ENCODE data around the gene TOMM20L. TPM values are rescaled to one million over a fixed set of nuclear protein-coding genes. Genes with fewer than 3 reads are reported as not detected.
"Not testable (repeated sequence)": the region's sequence is repeated elsewhere in the genome, so short reads cannot be mapped to it uniquely, and the experiment has no call there.

TOMM20L gene
- total RNA-seq, 1 donor from 2014 or later, result not detected

GRCh38 chr14:58401587-58401986 lies 5.9 kb downstream of the TOMM20L start:
- DNase-seq (ENCODE audit: low spot score), result no peak
- TF ChIP-seq CTCF (IDR thresholded peaks at IDR 0.05; ENCODE audit: unreplicated experiment), result no peak
- Mint-ChIP-seq H3K27ac (ENCODE audit: unreplicated experiment) (no peak overlapping the region), H3K4me1 (ENCODE audit: unreplicated experiment) (no peaks in the 10 kb centered on the region), H3K36me3 (ENCODE audit: low read depth, unreplicated experiment) (no peaks in the 10 kb centered on the region), H3K27me3 (ENCODE audit: unreplicated experiment) (peaks cover 1% of the 10 kb centered on the region), H3K4me3 (ENCODE audit: unreplicated experiment) (no peak overlapping the region), H3K9me3 (ENCODE audit: unreplicated experiment) (no peaks in the 10 kb centered on the region)

- H3K27me3 Mint-ChIP-seq (ENCODE audit: unreplicated experiment), result no peaks in the 10 kb centered on the region
- peaks cover 7% of the 10 kb centered on the region for H3K36me3 Mint-ChIP-seq (ENCODE audit: low read depth, unreplicated experiment)
- no peaks in the 10 kb centered on the region for H3K9me3 Mint-ChIP-seq (ENCODE audit: unreplicated experiment)
- H3K27ac Mint-ChIP-seq (ENCODE audit: unreplicated experiment), result no peak overlapping the region
- no peak for DNase-seq (ENCODE audit: low spot score)
- H3K4me3 Mint-ChIP-seq (ENCODE audit: unreplicated experiment), result no peak overlapping the region
- no peaks in the 10 kb centered on the region for H3K4me1 Mint-ChIP-seq (ENCODE audit: unreplicated experiment)
- TF ChIP-seq CTCF (IDR thresholded peaks at IDR 0.05; ENCODE audit: unreplicated experiment), result no peak
These were observed 13.0 kb downstream of the TOMM20L start for GRCh38 chr14:58408681-58409215.

GRCh38 chr14:58414845-58415244 lies 19.1 kb downstream of the TOMM20L start:
- no peak overlapping the region for H3K27ac Mint-ChIP-seq (ENCODE audit: unreplicated experiment)
- no peaks in the 10 kb centered on the region for H3K4me1 Mint-ChIP-seq (ENCODE audit: unreplicated experiment)
- H3K27me3 Mint-ChIP-seq (ENCODE audit: unreplicated experiment), result no peaks in the 10 kb centered on the region
- peaks cover 32% of the 10 kb centered on the region for H3K36me3 Mint-ChIP-seq (ENCODE audit: low read depth, unreplicated experiment)
- no peak for TF ChIP-seq CTCF (IDR thresholded peaks at IDR 0.05; ENCODE audit: unreplicated experiment)
- H3K4me3 Mint-ChIP-seq (ENCODE audit: unreplicated experiment), result no peak overlapping the region
- no peaks in the 10 kb centered on the region for H3K9me3 Mint-ChIP-seq (ENCODE audit: unreplicated experiment)
- DNase-seq (ENCODE audit: low spot score), result no peak

- no peak for DNase-seq (ENCODE audit: low spot score)
- no peaks in the 10 kb centered on the region for H3K9me3 Mint-ChIP-seq (ENCODE audit: unreplicated experiment)
- no peak overlapping the region for H3K27ac Mint-ChIP-seq (ENCODE audit: unreplicated experiment)
- H3K36me3 Mint-ChIP-seq (ENCODE audit: low read depth, unreplicated experiment), result peaks cover 29% of the 10 kb centered on the region
- H3K4me3 Mint-ChIP-seq (ENCODE audit: unreplicated experiment), result no peak overlapping the region
- no peak for TF ChIP-seq CTCF (IDR thresholded peaks at IDR 0.05; ENCODE audit: unreplicated experiment)
- no peaks in the 10 kb centered on the region for H3K27me3 Mint-ChIP-seq (ENCODE audit: unreplicated experiment)
- H3K4me1 Mint-ChIP-seq (ENCODE audit: unreplicated experiment), result no peaks in the 10 kb centered on the region
These were observed 20.2 kb downstream of the TOMM20L start for GRCh38 chr14:58415636-58416547.

- not testable (repeated sequence) for H3K27ac Mint-ChIP-seq (ENCODE audit: unreplicated experiment); H3K9me3 Mint-ChIP-seq (ENCODE audit: unreplicated experiment); H3K27me3 Mint-ChIP-seq (ENCODE audit: unreplicated experiment); H3K4me1 Mint-ChIP-seq (ENCODE audit: unreplicated experiment); DNase-seq (ENCODE audit: low spot score)
- H3K36me3 Mint-ChIP-seq (ENCODE audit: low read depth, unreplicated experiment), result peaks cover 33% of the 10 kb centered on the region
- peak overlapping the region; percentile 53 for H3K4me3 Mint-ChIP-seq (ENCODE audit: unreplicated experiment)
These were observed 21.2 kb downstream of the TOMM20L start for GRCh38 chr14:58416934-58417333.

Measured in endothelial cell (in vitro differentiated cells).